Measurements from ENCODE around the gene KANSL1.

- TF ChIP-seq AFF4 (CRISPR knock-in tag; IDR thresholded peaks at IDR 0.05; ENCODE audit: borderline replicate concordance) (no peak), CREM (CRISPR knock-in tag; IDR thresholded peaks at IDR 0.05) (no peak), CTCF (IDR thresholded peaks at IDR 0.05) (no peak), ZNF138 (CRISPR knock-in tag; conservative IDR thresholded peaks at IDR 0.05) (no peak), ZNF219 (CRISPR knock-in tag; IDR thresholded peaks at IDR 0.05; ENCODE audit: borderline replicate concordance) (no peak), ZBTB43 (CRISPR knock-in tag; IDR thresholded peaks at IDR 0.05) (no peak), ZSCAN18 (CRISPR knock-in tag; IDR thresholded peaks at IDR 0.05) (no peak), ATF3 (CRISPR knock-in tag; conservative IDR thresholded peaks at IDR 0.05) (no peak), FOXP1 (CRISPR knock-in tag; IDR thresholded peaks at IDR 0.05; ENCODE audit: borderline replicate concordance) (no peak), HMGA2 (CRISPR knock-in tag; IDR thresholded peaks at IDR 0.05) (no peak), JUN (CRISPR knock-in tag; IDR thresholded peaks at IDR 0.05) (no peak)
Observed at GRCh38 chr17:46089389-46089965, 103.8 kb downstream of the KANSL1 start.

Measured in WTC11 (cell line).